Measurements from ENCODE around the gene ANKRD29.

- TF ChIP-seq EZH2 (IDR thresholded peaks at IDR 0.05): no peak
- TF ChIP-seq POLR2AphosphoS5 (IDR thresholded peaks at IDR 0.05; ENCODE audit: borderline replicate concordance, low read depth, low read length): no peak
Measured at GRCh38 chr18:23702606-23703005, 39.9 kb upstream of the ANKRD29 start.

Data from SK-N-MC (cell line).